Activated naive CD4-positive, alpha-beta T cell treated with anti-CD3 and anti-CD28 coated beads, Interleukin-2, amount 50 U/mL, for 72 hours (primary cell): Measurements from ENCODE around the gene JMJD1C. TPM values are rescaled to one million over a fixed set of nuclear protein-coding genes. Genes with fewer than 3 reads are reported as not detected.
A peak's percentile ranks its signal among the peaks of the same experiment; 100 is the strongest.

ENCODE experiments used
- ATAC-seq, 2 donors: fragments of 150-1000 bp; cut with Tn5 transposase; 2 replicates each; pipeline ENCODE4 v1.10.0; 2021; ENCODE audit warnings: mild to moderate bottlenecking in 2 of 2, moderate library complexity in 2 of 2
- DNase-seq, 2 donors: peaks; one replicate each; pipeline ENCODE4 v3.0.0; 2021 to 2022; ENCODE audit warnings: low spot score in 2 of 2
- H3K27ac Mint-ChIP-seq, 2 donors: one replicate each; pipeline ENCODE4 v1.8.0; 2022; ENCODE audit warnings: mild to moderate bottlenecking in 2 of 2, mixed read lengths in 2 of 2
- H3K36me3 Mint-ChIP-seq, 2 donors: one replicate each; pipeline ENCODE4 v1.8.0; 2022; ENCODE audit warnings: mixed read lengths in 2 of 2
- H3K9me3 Mint-ChIP-seq, 2 donors: one replicate each; pipeline ENCODE4 v1.8.0; 2022; ENCODE audit warnings: mixed read lengths in 2 of 2
- total RNA-seq, 2 donors: library from RNA; stranded (reverse); gene quantifications; one replicate each; pipeline ENCODE4 v1.2.3, GENCODE V29; 2022

The JMJD1C gene
- total RNA-seq, 2 donors from 2014 or later, result 62.5 to 68.7 TPM

- no peaks in the 10 kb centered on the region for H3K9me3 Mint-ChIP-seq
- peak overlapping the region; percentile 75 to 81 for H3K27ac Mint-ChIP-seq
- ATAC-seq (no peak), DNase-seq (no peak)
- peaks cover 0 to 4% of the 10 kb centered on the region in 2 donors for H3K36me3 Mint-ChIP-seq
Measured at GRCh38 chr10:63273577-63273976, 192.2 kb downstream of the JMJD1C start.

- ATAC-seq (peak; percentile 97), DNase-seq (peak; percentile 68 to 83)
- H3K27ac Mint-ChIP-seq, result peak overlapping the region; percentile 94 to 96
- H3K9me3 Mint-ChIP-seq, result no peaks in the 10 kb centered on the region
- H3K36me3 Mint-ChIP-seq, result peaks cover 6 to 16% of the 10 kb centered on the region in 2 donors
Measured at GRCh38 chr10:63268798-63269503, 196.8 kb downstream of the JMJD1C start.

- Mint-ChIP-seq H3K27ac (peak overlapping the region; percentile 94 to 96), H3K9me3 (no peaks in the 10 kb centered on the region), H3K36me3 (peaks cover 6 to 16% of the 10 kb centered on the region in 2 donors)
- DNase-seq, result no peak
- ATAC-seq, result no peak
Measured at GRCh38 chr10:63268149-63268797, 197.5 kb downstream of the JMJD1C start.

- Mint-ChIP-seq H3K36me3 (peaks cover 6 to 16% of the 10 kb centered on the region in 2 donors), H3K9me3 (no peaks in the 10 kb centered on the region), H3K27ac (peak overlapping the region; percentile 94 to 96)
- peak in 1 of 2 donors; percentile 12 for ATAC-seq
- no peak for DNase-seq
Measured at GRCh38 chr10:63267414-63268148, 198.2 kb downstream of the JMJD1C start.

- peak overlapping the region; percentile 94 to 96 for H3K27ac Mint-ChIP-seq
- no peak for DNase-seq
- H3K36me3 Mint-ChIP-seq, result peaks cover 6 to 18% of the 10 kb centered on the region in 2 donors
- H3K9me3 Mint-ChIP-seq, result no peaks in the 10 kb centered on the region
- no peak for ATAC-seq
Measured at GRCh38 chr10:63266391-63267316, 199.1 kb downstream of the JMJD1C start.

- Mint-ChIP-seq H3K9me3 (no peaks in the 10 kb centered on the region), H3K36me3 (peaks cover 6 to 27% of the 10 kb centered on the region in 2 donors), H3K27ac (peak overlapping the region; percentile 89 to 96)
- DNase-seq (no peak), ATAC-seq (no peak)
Measured at GRCh38 chr10:63265683-63266235, 200.0 kb downstream of the JMJD1C start.

GRCh38 chr10:63265222-63265617 is 200.6 kb downstream of the JMJD1C start:
- ATAC-seq, result no peak
- H3K9me3 Mint-ChIP-seq, result no peaks in the 10 kb centered on the region
- peak overlapping the region; percentile 89 to 94 for H3K27ac Mint-ChIP-seq
- no peak for DNase-seq
- peaks cover 6 to 29% of the 10 kb centered on the region in 2 donors for H3K36me3 Mint-ChIP-seq

GRCh38 chr10:63264617-63265221 is 201.1 kb downstream of the JMJD1C start:
- Mint-ChIP-seq H3K9me3 (no peaks in the 10 kb centered on the region), H3K36me3 (peaks cover 6 to 29% of the 10 kb centered on the region in 2 donors), H3K27ac (peak overlapping the region; percentile 89 to 94)
- DNase-seq, result no peak
- no peak for ATAC-seq

GRCh38 chr10:63262430-63263073 is 203.2 kb downstream of the JMJD1C start:
- Mint-ChIP-seq H3K9me3 (no peaks in the 10 kb centered on the region), H3K27ac (peak overlapping the region in 1 of 2 donors; percentile 23), H3K36me3 (peaks cover 0 to 22% of the 10 kb centered on the region in 2 donors)
- DNase-seq (no peak), ATAC-seq (no peak)

GRCh38 chr10:63261496-63261895 is 204.3 kb downstream of the JMJD1C start:
- peaks cover 0 to 22% of the 10 kb centered on the region in 2 donors for H3K36me3 Mint-ChIP-seq
- H3K27ac Mint-ChIP-seq, result peak overlapping the region in 1 of 2 donors; percentile 29
- no peak for DNase-seq
- H3K9me3 Mint-ChIP-seq, result no peaks in the 10 kb centered on the region
- ATAC-seq, result peak; percentile 34 to 64

GRCh38 chr10:63260860-63261251 is 204.9 kb downstream of the JMJD1C start:
- Mint-ChIP-seq H3K36me3 (peaks cover 0 to 24% of the 10 kb centered on the region in 2 donors), H3K9me3 (no peaks in the 10 kb centered on the region), H3K27ac (peak overlapping the region in 1 of 2 donors; percentile 30)
- DNase-seq, result no peak
- no peak for ATAC-seq

GRCh38 chr10:63260103-63260859 is 205.5 kb downstream of the JMJD1C start:
- H3K27ac Mint-ChIP-seq, result peak overlapping the region in 1 of 2 donors; percentile 30
- no peak for DNase-seq
- no peak for ATAC-seq
- H3K36me3 Mint-ChIP-seq, result peaks cover 0 to 22% of the 10 kb centered on the region in 2 donors
- H3K9me3 Mint-ChIP-seq, result no peaks in the 10 kb centered on the region

GRCh38 chr10:63258920-63259678 is 206.7 kb downstream of the JMJD1C start:
- H3K36me3 Mint-ChIP-seq, result peaks cover 0 to 19% of the 10 kb centered on the region in 2 donors
- no peaks in the 10 kb centered on the region for H3K9me3 Mint-ChIP-seq
- H3K27ac Mint-ChIP-seq, result no peak overlapping the region
- ATAC-seq (no peak), DNase-seq (no peak)

- Mint-ChIP-seq H3K36me3 (peaks cover 0 to 24% of the 10 kb centered on the region in 2 donors), H3K27ac (no peak overlapping the region), H3K9me3 (peaks cover 0 to 3% of the 10 kb centered on the region in 2 donors)
- DNase-seq (no peak), ATAC-seq (no peak)
Measured at GRCh38 chr10:63257778-63258177, 208.0 kb downstream of the JMJD1C start.
